Measurements from ENCODE around the gene CCT6A.
"Not testable (repeated sequence)": the region's sequence is repeated elsewhere in the genome, so short reads cannot be mapped to it uniquely, and the experiment has no call there.

Gene CCT6A

GRCh38 chr7:56053379-56053778 is 1.8 kb downstream of the CCT6A start:
- no peak for DNase-seq

- DNase-seq = no peak
These were observed 2.4 kb downstream of the CCT6A start for GRCh38 chr7:56053993-56054392.

GRCh38 chr7:56062382-56062781 is 10.8 kb downstream of the CCT6A start:
- no peak for DNase-seq

GRCh38 chr7:56063500-56063881 is 11.9 kb downstream of the CCT6A start:
- no peak for DNase-seq

GRCh38 chr7:56063882-56064625 is 12.5 kb downstream of the CCT6A start, which contains the start of gene SUMF2:
Gene SUMF2, plus strand, starts transcription at chr7:56064286. Its CDS starts 26 bp downstream, at chr7:56064312.
- peak; percentile 79 for DNase-seq

GRCh38 chr7:56066376-56066775 is 14.8 kb downstream of the CCT6A start:
- not testable (repeated sequence) for DNase-seq

GRCh38 chr7:56074371-56074791 is 22.8 kb downstream of the CCT6A start:
- DNase-seq = peak; percentile 42

GRCh38 chr7:56077681-56078080 is 26.1 kb downstream of the CCT6A start:
- no peak for DNase-seq

- DNase-seq = no peak
These were observed 26.6 kb downstream of the CCT6A start for GRCh38 chr7:56078196-56078595.

GRCh38 chr7:56079450-56080185 is 28.1 kb downstream of the CCT6A start:
- DNase-seq = no peak

GRCh38 chr7:56080726-56081435 is 29.3 kb downstream of the CCT6A start:
- not testable (repeated sequence) for DNase-seq

GRCh38 chr7:56081626-56082340 is 30.2 kb downstream of the CCT6A start:
- no peak for DNase-seq

GRCh38 chr7:56083150-56083785 is 31.7 kb downstream of the CCT6A start:
- DNase-seq = peak; percentile 73

GRCh38 chr7:56086761-56087160 is 35.2 kb downstream of the CCT6A start:
- no peak for DNase-seq

GRCh38 chr7:56087445-56087844 is 35.9 kb downstream of the CCT6A start:
- no peak for DNase-seq

GRCh38 chr7:56091591-56091990 is 40.0 kb downstream of the CCT6A start:
- no peak for DNase-seq

GRCh38 chr7:56092388-56092787 is 40.8 kb downstream of the CCT6A start:
- DNase-seq = not testable (repeated sequence)

GRCh38 chr7:56092789-56093531 is 41.4 kb downstream of the CCT6A start, which contains the start of gene PHKG1:
Gene PHKG1, minus strand, starts transcription at chr7:56092952. Its CDS starts 4,011 bp downstream, at chr7:56088941.
- peak; percentile 61 for DNase-seq

- DNase-seq = peak; percentile 24
These were observed 46.1 kb downstream of the CCT6A start for GRCh38 chr7:56097700-56098099.

GRCh38 chr7:56098187-56099008 is 46.8 kb downstream of the CCT6A start:
- DNase-seq = not testable (repeated sequence)

- DNase-seq = no peak
These were observed 48.1 kb downstream of the CCT6A start for GRCh38 chr7:56099653-56100052.
